Omental fat pad (tissue), 4 donors: ENCODE data around the gene RAB17. TPM values are rescaled to one million over a fixed set of nuclear protein-coding genes. Genes with fewer than 3 reads are reported as not detected.

Experiments
- ATAC-seq: fragments of 150-250 bp; one replicate; pipeline ENCODE4 v1.9.1; 2016; ENCODE audit warnings: mild to moderate bottlenecking, moderate library complexity; ENCODE audit not compliant: low FRiP score
- DNase-seq: peaks from one replicate; pipeline ENCODE4 v3.0.0-alpha.2; 2019; ENCODE audit warnings: low spot score
- total RNA-seq, 4 donors: library from RNA; depleted of rRNA; stranded (reverse); fragments of >200 nt; gene quantifications; one replicate each; pipeline ENCODE4 v1.1.0, GENCODE V29; 2016
- TF ChIP-seq, protein P1 (sequence below), 3 donors: fragments of 450-650 bp; IDR thresholded peaks; one replicate each; pipeline ENCODE4 v1.5.1; 2016 to 2017; ENCODE audit warnings: antibody characterized with exemption in 3 of 3, mild to moderate bottlenecking in 3 of 3, moderate library complexity in 2 of 3

RAB17 gene, protein sequence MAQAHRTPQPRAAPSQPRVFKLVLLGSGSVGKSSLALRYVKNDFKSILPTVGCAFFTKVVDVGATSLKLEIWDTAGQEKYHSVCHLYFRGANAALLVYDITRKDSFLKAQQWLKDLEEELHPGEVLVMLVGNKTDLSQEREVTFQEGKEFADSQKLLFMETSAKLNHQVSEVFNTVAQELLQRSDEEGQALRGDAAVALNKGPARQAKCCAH
- 1 to 10 TPM in 2 of 4 donors, under 1 TPM in 1, not detected in 1; 0.84 to 8.6 (median 3.5) TPM for total RNA-seq

DNA sequence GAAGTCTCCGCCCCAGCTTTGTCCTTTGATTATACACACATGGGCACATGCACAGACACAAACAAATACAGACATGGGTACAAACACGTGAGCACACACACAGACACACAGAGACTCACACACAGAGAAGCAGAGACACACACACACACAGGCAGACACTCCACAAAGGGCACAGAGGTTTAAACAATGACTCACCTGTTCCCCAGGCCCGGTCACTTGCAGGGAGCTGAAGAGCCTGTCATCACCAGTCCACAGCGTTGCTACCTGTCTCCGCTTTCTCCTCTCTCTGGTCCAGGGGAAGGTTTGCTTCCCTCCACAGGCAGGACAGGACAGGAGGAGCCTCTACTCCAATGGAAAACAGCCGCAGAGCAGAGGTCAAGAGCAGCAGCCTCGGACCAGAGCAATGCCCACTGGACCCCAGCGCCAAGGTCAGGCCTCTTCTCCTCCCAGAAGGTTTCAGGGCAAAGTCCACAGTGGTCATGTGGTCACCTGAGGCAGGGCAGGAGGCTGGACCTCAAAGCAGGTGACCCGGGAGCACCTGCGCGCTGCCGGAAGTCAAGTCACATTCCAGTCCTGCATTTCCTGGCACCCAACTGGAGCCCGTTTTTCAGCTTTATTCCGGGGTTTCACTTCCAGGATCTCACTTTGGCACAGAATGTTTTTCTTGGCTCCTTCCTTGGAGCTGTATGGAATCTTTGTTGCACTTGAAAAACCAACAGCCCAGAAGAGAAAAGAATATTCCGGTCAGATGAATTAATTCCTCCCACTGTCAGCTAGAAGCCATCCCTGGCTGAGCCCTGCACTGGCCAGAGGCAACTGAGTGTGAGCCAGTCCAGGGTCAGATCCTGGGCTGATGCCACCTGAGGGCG, at the start of gene RAB17:
RAB17 (minus strand) TSS at position 463 of the 869 bp plus-strand sequence. CDS start 4,580 bp downstream, outside the sequence.
- ATAC-seq: no peak
- TF ChIP-seq, protein P1, sequence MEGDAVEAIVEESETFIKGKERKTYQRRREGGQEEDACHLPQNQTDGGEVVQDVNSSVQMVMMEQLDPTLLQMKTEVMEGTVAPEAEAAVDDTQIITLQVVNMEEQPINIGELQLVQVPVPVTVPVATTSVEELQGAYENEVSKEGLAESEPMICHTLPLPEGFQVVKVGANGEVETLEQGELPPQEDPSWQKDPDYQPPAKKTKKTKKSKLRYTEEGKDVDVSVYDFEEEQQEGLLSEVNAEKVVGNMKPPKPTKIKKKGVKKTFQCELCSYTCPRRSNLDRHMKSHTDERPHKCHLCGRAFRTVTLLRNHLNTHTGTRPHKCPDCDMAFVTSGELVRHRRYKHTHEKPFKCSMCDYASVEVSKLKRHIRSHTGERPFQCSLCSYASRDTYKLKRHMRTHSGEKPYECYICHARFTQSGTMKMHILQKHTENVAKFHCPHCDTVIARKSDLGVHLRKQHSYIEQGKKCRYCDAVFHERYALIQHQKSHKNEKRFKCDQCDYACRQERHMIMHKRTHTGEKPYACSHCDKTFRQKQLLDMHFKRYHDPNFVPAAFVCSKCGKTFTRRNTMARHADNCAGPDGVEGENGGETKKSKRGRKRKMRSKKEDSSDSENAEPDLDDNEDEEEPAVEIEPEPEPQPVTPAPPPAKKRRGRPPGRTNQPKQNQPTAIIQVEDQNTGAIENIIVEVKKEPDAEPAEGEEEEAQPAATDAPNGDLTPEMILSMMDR (IDR thresholded peaks at IDR 0.05): no peak
- DNase-seq: no peak

DNA sequence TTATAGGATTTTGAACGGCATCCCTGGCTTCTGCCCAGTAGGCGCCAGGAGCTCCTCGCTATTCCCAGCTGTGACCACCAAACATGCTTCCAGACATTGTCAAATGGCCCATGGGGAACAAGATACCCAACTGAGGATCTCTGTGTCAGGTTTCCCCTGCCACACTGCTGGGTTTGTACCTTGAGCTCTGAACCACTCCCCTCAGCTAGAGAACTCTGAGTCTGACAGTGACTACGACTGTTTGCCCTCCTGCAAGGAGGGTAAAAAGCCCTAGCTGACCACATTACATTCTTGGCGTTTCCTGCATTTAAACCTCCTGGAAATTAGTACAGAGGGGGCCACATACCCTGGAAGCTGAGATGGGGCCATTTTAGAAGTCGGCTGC, 49.3 kb upstream of the RAB17 start:
- DNase-seq (no peak), ATAC-seq (no peak)
- TF ChIP-seq, protein P1 (IDR thresholded peaks at IDR 0.05): no peak

DNA sequence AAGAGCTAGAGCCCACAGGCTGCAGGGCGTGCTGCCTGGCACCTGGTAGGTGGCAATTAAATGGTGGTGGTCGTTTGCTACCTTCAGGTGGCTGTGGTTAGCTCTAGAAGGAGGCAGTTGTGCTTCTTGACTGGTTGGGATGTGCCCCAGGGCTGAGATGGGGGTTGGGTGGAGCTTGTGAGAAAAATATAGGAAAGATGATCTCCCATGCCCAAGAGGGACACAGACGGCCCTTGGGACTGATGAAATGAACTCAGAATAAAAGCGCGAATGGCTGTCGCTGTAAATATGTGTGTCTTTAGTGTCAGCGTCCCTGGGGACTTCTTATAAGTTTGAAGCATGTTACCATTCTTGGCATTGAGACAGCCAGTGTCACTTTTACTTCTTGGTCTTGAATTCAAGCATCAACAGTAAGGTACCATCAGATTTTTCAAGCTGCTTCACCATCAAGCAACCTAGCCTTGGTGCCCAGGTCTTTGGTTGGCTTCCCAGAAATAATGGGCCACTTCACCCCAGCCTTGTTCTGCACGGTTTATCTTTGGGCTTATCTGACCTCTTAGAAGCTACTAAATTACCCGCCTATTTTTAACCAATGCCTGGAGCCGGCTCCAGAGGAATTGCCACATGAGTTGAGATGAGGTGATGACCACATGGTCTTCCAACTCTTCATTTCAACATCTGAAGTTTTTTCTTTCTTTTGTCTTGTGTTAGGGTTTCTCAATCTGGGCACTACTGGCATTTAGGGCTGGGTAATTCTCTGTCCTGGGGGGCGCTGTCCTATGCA, 48.7 kb upstream of the RAB17 start:
- DNase-seq (no peak), ATAC-seq (no peak)
- TF ChIP-seq, protein P1 (IDR thresholded peaks at IDR 0.05): no peak

DNA sequence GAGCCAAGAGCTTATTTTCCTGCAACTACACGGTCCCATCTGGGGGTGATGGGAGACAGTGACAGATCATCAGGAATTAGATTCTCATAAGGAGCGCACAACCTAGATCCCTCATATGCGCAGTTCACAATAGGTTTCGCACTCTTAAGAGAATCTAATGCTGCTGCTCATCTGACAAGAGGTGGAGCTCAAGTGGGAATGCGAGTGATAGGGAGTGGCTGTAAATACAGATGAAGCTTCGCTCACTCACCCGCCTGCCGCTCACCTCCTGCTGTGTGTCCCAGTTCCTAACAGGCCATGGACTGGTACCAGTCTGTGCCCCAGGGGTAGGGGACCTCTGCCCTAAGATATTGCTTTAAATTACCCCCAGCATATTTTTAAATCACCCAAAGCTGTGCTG, 47.6 kb upstream of the RAB17 start:
- TF ChIP-seq, protein P1 (IDR thresholded peaks at IDR 0.05): no peak
- ATAC-seq: no peak
- no peak for DNase-seq

DNA sequence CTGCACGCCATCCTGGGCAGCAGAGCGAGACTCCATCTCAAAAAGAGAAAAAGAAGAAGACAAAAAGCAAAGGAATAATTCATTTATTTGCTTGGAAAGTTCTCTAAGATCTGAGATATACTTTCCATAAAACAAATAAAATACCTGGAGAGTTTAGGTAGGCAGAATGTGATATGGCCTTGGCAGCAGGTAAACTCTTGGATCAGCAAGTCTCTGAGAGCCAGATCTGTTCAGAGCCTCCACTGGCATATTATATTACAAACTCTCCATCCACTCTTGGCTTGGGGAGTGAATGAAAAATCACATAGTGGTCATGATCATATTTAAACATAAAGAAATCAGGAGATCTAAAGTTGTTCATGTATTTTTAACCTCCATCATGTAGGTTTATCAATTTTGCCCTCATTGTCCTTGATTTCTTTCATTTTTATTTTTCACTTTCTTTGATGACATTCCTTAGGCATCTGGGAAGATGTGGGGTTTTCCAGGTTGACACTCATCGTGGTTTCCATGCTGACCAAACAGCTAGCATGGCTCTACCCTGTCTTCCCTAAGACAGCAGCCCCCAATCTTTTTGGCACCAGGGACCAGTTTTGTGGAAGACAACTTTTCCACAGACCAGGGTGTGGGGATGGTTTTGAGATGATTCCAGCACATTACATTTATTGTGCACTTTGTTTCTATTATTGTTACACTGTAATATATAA, 47.0 kb upstream of the RAB17 start:
- ATAC-seq (no peak), DNase-seq (no peak)
- TF ChIP-seq, protein P1 (IDR thresholded peaks at IDR 0.05): no peak

DNA sequence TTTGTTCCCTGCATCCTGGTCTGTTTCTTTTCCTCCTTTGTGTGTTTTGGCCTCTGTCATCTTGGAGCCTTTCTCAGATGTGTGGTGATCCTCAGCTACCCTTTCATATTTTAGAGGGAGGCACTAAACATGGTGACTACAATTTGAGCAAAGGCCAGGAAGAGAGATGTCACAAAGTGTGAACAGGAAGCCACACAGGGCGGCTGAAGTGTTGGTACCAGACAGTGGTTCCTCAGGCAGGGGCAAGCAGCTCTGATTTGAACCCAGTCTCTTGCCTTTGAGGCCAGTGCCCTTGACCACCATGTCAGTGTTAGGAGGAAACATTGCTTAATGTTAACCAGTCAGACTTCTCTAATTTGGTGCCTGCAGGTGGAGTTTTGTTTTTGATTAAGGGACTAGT, 46.0 kb upstream of the RAB17 start:
- TF ChIP-seq, protein P1 (IDR thresholded peaks at IDR 0.05): no peak
- no peak for ATAC-seq
- DNase-seq: no peak
